WERI-Rb-1 (cell line): ENCODE results near the gene MRC2.
"Not testable (repeated sequence)": the region's sequence is repeated elsewhere in the genome, so short reads cannot be mapped to it uniquely, and the experiment has no call there.

Experiments used
- DNase-seq: peaks from one replicate; pipeline ENCODE4 v3.0.0-alpha.2; 2020
- H3K27ac ChIP-seq: fragments of 250-450 bp; sonication (Bioruptor Pico); 2 replicates; pipeline ENCODE4 v1.5.1; 2020; ENCODE audit warnings: mild to moderate bottlenecking, moderate library complexity
- H3K27me3 ChIP-seq: fragments of 250-450 bp; sonication (Bioruptor Pico); 2 replicates; pipeline ENCODE4 v1.5.1; 2021; ENCODE audit warnings: mild to moderate bottlenecking, low read depth, moderate library complexity; ENCODE audit not compliant: insufficient read depth, severe bottlenecking
- H3K36me3 ChIP-seq: fragments of 250-450 bp; sonication (Bioruptor Pico); 2 replicates; pipeline ENCODE4 v1.5.1; 2020; ENCODE audit warnings: mild to moderate bottlenecking, moderate library complexity
- H3K4me3 ChIP-seq: 2 replicates; pipeline ENCODE4 v1.5.1; 2011; ENCODE audit warnings: low read depth, mild to moderate bottlenecking, control low read depth, low read length
- H3K9me3 ChIP-seq: fragments of 250-450 bp; sonication (Bioruptor Pico); 2 replicates; pipeline ENCODE4 v1.5.1; 2021; ENCODE audit warnings: mild to moderate bottlenecking, moderate library complexity; ENCODE audit not compliant: severe bottlenecking
- TF ChIP-seq, protein P1 (sequence below): IDR thresholded peaks from 2 replicates; pipeline ENCODE4 v1.5.1; 2011; ENCODE audit warnings: low read depth, mild to moderate bottlenecking, control low read depth, inconsistent platforms, low read length

The MRC2 gene

DNA sequence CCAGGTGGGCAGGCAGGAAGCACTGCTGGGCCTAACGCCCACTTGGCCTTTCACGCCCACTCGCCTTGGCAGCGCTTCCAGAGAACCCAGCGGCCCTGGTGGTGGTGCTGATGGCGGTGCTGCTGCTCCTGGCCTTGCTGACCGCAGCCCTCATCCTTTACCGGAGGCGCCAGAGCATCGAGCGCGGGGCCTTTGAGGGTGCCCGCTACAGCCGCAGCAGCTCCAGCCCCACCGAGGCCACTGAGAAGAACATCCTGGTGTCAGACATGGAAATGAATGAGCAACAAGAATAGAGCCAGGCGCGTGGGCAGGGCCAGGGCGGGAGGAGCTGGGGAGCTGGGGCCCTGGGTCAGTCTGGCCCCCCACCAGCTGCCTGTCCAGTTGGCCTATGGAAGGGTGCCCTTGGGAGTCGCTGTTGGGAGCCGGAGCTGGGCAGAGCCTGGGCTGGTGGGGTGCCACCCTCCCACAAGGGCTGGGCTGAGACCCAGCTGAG is 64.7 kb downstream of the MRC2 start:
- peak; percentile 18 for DNase-seq
- H3K36me3 ChIP-seq: no peaks in the 10 kb centered on the region

GRCh38 chr17:62692721-62693431 is 65.4 kb downstream of the MRC2 start:
- peak overlapping the region; percentile 91 for H3K27ac ChIP-seq
- no peaks in the 10 kb centered on the region for H3K36me3 ChIP-seq
- H3K27me3 ChIP-seq: no peaks in the 10 kb centered on the region
- TF ChIP-seq, protein P1, sequence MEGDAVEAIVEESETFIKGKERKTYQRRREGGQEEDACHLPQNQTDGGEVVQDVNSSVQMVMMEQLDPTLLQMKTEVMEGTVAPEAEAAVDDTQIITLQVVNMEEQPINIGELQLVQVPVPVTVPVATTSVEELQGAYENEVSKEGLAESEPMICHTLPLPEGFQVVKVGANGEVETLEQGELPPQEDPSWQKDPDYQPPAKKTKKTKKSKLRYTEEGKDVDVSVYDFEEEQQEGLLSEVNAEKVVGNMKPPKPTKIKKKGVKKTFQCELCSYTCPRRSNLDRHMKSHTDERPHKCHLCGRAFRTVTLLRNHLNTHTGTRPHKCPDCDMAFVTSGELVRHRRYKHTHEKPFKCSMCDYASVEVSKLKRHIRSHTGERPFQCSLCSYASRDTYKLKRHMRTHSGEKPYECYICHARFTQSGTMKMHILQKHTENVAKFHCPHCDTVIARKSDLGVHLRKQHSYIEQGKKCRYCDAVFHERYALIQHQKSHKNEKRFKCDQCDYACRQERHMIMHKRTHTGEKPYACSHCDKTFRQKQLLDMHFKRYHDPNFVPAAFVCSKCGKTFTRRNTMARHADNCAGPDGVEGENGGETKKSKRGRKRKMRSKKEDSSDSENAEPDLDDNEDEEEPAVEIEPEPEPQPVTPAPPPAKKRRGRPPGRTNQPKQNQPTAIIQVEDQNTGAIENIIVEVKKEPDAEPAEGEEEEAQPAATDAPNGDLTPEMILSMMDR: peak; percentile 83
- H3K4me3 ChIP-seq: no peak overlapping the region
- H3K9me3 ChIP-seq: no peaks in the 10 kb centered on the region
- peak; percentile 89 for DNase-seq

More for the DNA sequence above, 64.7 kb downstream of the MRC2 start:
- Histone ChIP-seq H3K27me3 (no peaks in the 10 kb centered on the region), H3K27ac (peak overlapping the region; percentile 91), H3K9me3 (no peaks in the 10 kb centered on the region), H3K4me3 (no peak overlapping the region)
- TF ChIP-seq, protein P1: no peak

DNA sequence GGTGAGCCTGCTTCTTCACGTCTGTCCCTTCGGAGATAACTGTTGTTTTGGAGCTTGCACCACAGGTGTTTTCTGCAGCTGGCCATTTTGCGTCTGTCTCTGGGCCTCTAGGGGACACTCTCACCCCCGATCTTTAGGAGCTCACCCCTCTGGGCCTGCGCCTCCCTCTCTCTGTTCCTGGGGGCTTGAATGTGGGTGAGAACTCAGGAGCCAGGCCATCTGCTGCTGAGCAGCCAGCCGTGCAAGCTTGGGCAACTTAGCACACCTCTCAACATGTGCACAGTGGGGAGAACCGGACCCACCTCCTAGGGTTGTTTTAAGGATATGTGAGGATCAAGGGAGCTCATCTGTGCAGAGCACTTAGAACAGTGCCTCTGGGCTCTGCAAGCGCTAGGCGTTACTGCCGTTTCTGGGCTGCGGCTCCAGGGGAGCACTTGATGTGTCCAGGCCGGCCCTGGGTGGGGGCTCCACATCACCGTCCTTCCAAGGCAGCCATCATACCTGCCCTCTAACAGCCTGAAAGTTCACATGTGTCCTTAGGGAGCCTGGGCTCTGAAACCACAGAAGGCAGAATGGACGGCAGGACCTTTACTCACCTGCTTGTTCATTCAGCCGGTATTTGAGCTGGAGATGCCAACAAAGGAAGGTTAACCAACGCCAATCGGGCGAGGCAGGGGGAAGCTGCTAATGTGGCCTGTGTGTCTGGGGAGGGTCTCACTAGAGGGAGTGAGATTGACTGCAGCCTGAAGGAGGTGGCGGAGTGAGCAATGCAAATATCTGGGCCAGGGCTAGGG is 66.3 kb downstream of the MRC2 start:
- no peaks in the 10 kb centered on the region for H3K27me3 ChIP-seq
- peak overlapping the region; percentile 91 for H3K27ac ChIP-seq
- H3K36me3 ChIP-seq: no peaks in the 10 kb centered on the region
- no peaks in the 10 kb centered on the region for H3K9me3 ChIP-seq
- H3K4me3 ChIP-seq: peak overlapping the region; percentile 19
- DNase-seq: peak; percentile 97
- TF ChIP-seq, protein P1: peak; percentile 59

- peak; percentile 12 for DNase-seq
These were observed 67.7 kb downstream of the MRC2 start for GRCh38 chr17:62695093-62695738.

DNA sequence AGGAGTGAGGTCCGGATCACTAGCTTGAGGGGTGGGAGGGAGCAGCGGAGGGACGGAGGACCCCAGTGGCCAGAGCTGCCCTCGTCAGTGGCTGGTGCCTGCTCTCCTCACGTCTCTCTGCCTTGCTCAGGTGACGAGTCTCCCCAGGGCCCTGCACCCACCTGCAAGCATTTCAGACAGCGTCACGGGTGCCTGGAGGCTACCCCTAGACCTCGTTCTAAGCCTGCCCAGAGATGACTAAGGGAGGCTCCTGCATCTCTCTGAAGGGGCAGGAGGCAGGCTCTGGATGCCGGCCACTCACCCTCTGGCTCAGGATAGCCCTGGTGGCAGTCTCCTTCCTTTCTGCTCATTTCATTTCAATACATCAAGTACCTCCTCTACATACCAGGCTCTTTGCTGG is 68.8 kb downstream of the MRC2 start:
- H3K9me3 ChIP-seq: no peaks in the 10 kb centered on the region
- TF ChIP-seq, protein P1: no peak
- no peaks in the 10 kb centered on the region for H3K27me3 ChIP-seq
- H3K36me3 ChIP-seq: no peaks in the 10 kb centered on the region
- H3K4me3 ChIP-seq: no peak overlapping the region
- no peak for DNase-seq
- no peak overlapping the region for H3K27ac ChIP-seq

More at GRCh38 chr17:62695093-62695738, 67.7 kb downstream of the MRC2 start:
- H3K9me3 ChIP-seq, H3K4me3 ChIP-seq, H3K27me3 ChIP-seq, H3K36me3 ChIP-seq: not testable (repeated sequence)
- peak overlapping the region; percentile 91 for H3K27ac ChIP-seq
